Measurements from ENCODE around the gene NR2F6. TPM values are rescaled to one million over a fixed set of nuclear protein-coding genes. Genes with fewer than 3 reads are reported as not detected.

NR2F6 gene
- polyA plus RNA-seq, 1 donor from 2014 or later, result 1.3 TPM

DNA sequence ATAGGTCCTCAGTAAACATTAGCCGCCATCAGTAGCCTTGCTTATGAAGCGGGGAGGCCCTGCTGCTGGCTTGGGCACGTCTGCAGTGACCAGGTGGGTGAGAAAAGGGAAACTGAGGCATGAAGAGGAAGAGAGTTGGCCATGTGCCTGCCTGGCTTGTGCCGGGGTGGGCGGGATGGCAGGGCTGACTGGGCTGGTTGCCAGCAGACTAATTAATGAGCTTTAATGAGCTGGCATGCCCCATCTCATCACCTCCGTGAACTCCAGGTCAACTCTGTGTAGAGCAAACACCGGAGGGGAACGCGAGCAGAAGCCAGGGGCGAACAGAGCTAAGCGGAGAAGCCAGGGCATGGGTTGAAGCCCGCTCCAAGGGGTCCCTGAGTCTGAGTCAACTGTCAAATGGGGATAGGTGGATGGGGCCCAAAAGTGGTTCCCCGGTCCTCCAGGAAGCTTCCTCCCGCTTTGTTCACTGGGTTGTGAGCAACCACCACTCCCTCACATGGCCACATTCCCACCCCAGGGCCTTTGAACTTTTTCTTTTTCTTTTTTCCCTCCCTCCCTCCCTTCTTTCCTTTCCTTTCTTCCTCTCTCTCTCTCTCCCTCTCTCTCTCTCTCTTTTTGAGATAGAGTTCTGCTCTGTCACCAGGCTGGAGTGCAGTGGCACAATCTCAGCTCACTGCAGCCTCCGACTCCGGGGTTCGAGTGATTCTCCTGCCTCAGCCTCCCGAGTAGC lies 8.7 kb downstream of the NR2F6 start:
- Mint-ChIP-seq H3K9me3 (no peaks in the 10 kb centered on the region), H3K4me3 (peak overlapping the region in 1 of 4 donors; percentile 73), H3K36me3 (no peaks in the 10 kb centered on the region), H3K4me1 (peaks cover 0 to 8% (median 3%) of the 10 kb centered on the region in 3 donors), H3K27ac (no peak overlapping the region), H3K27me3 (no peaks in the 10 kb centered on the region)

DNA sequence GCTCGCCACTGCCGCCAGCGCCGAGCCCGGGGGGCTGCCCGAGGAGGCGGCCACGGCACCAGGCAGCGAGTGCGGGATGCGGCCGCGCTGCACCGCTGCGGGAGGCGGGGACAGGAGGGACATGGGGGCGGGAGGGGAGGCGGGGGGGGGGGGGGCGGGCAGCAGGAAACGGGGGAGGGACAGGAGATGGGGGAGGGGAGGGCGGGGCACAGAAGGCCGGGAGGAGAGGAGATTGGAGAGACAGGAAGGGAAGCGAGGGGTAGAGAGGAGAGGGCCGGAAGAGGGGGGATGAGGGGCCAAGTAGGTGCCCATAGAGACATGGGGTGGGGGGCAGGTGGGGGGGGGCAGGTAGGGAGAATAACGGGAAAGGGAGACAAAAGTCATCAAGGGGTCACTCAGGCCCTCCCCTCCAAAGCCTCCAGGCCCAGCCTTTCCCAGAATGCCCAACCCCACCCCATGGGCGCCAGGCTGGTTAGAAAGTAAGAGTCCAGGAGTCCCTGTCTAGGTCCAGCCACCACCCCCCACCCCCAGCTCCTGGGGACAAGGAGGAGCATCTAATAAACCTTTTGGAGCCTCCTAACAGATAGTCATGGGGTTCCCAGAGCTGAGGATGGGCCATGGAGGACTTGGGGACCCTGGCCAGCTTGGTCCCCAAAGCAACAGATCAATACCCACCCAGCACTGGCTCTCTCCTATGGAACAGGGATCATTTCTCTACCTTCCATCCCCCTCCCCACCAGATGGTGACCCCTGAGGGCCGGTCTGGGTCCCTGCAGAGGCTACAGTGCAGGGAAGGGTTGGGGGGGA lies 9.5 kb downstream of the NR2F6 start:
- Mint-ChIP-seq H3K36me3 (no peaks in the 10 kb centered on the region), H3K4me3 (peak overlapping the region in 3 of 4 donors; percentile 34 to 83 (median 49)), H3K9me3 (no peaks in the 10 kb centered on the region), H3K4me1 (peaks cover 0 to 8% (median 3%) of the 10 kb centered on the region in 3 donors), H3K27me3 (no peaks in the 10 kb centered on the region), H3K27ac (no peak overlapping the region)

DNA sequence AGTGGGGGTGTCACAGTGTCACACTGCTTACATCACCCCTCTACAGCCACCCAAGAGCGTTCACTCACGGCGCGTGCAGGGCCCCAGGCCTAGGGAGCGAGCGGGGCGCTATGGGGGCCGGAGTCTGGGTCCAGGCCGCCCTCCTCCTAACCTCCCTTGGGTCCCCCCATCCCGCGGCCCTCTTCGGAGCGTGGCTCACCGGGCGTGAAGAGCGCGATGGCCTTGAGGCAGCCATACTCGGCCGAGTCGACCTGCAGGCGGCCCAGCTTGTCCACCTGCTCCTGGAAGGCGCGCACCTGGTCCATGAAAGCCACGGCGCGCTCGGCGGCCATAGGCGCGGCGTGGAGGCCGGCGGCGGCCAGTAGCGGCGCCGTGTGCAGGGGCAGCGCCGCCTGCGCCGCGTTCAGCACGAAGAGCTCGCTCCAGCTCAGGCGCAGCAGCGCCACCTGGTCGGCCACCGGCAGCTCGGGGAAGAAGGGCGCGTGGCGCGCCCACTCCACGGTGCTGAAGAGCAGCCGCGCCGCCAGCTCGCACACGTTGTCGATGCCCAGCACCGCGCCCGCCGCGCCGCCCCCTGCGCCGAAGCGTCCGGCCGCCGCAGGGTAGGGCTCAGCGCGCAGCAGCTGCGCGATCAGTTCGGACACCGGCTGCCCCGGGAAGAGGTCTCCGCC lies 10.3 kb downstream of the NR2F6 start:
- Mint-ChIP-seq H3K4me3 (peak overlapping the region; percentile 72 to 90 (median 85)), H3K9me3 (no peaks in the 10 kb centered on the region), H3K36me3 (no peaks in the 10 kb centered on the region), H3K27me3 (no peaks in the 10 kb centered on the region), H3K4me1 (peaks cover 0 to 4% (median 3%) of the 10 kb centered on the region in 3 donors), H3K27ac (no peak overlapping the region)

DNA sequence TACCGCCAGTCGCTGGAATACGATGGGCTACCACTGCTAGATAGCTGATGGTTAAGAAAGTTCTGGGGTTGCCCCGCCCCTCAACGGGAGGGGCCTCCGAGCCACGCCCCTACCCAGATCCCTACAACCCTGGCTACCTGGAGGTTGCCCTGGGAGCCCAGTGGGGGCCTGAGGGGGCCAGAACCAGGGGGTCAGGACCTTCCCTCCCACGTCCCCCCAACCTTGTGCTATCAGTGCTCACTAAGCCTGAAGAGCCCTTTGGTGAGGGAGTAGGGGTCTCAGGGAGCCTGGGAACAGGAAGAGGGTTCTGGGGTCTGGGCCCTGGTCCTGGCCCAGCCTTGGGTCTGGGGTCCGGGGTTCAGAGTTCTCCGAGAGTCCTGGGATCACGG lies 10.8 kb downstream of the NR2F6 start:
- Mint-ChIP-seq H3K9me3 (no peaks in the 10 kb centered on the region), H3K27me3 (no peaks in the 10 kb centered on the region), H3K36me3 (no peaks in the 10 kb centered on the region), H3K27ac (no peak overlapping the region), H3K4me1 (peaks cover 0 to 4% (median 3%) of the 10 kb centered on the region in 3 donors), H3K4me3 (peak overlapping the region; percentile 72 to 90 (median 85))

DNA sequence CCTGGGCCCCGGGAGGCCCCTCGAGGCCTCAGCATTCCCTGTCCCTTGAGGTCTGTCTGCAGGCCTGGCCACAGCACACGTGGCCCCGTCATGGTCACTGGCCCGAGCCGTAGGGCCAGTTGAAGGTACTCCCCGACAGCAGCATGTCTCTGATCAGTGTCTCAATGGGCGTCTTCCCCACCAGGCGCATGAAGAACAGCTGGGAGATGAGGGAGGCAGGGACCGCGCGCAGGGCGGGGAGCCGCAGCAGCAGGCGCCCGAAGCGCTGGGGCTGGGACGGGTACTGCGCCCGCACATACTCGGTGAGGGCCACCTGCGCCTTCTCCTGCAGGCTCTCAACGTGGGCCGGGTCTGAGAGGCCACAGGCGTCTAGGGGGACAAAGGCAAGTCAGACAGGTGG lies 13.5 kb downstream of the NR2F6 start:
- H3K27ac Mint-ChIP-seq, result no peak overlapping the region
- no peaks in the 10 kb centered on the region for H3K27me3 Mint-ChIP-seq
- H3K36me3 Mint-ChIP-seq, result no peaks in the 10 kb centered on the region
- peak overlapping the region in 1 of 4 donors; percentile 50 for H3K4me3 Mint-ChIP-seq
- no peaks in the 10 kb centered on the region for H3K9me3 Mint-ChIP-seq
- peaks cover 0 to 4% (median 3%) of the 10 kb centered on the region in 3 donors for H3K4me1 Mint-ChIP-seq

DNA sequence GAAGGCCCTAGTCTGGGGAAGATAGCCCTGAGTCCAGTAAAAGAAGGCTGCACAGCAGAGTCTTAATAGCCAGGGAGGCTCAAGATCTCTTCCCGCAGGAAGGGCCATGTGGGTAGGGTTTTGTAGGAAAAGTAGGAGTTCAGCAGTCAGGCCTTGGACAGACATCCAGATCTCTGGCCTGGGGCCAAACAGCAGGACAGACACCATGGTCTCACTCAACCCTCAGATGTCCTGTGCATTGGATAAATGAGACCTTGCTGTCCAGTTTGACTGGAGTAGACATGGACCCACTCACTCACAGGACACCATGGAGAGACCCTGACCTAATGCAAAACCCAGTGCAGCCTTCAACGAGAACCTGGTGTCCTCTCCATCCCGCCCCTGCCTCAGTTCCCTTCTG lies 15.8 kb downstream of the NR2F6 start:
- H3K9me3 Mint-ChIP-seq, result no peaks in the 10 kb centered on the region
- H3K27ac Mint-ChIP-seq, result no peak overlapping the region
- no peaks in the 10 kb centered on the region for H3K36me3 Mint-ChIP-seq
- H3K4me3 Mint-ChIP-seq, result peak overlapping the region in 1 of 4 donors; percentile 43
- H3K27me3 Mint-ChIP-seq, result no peaks in the 10 kb centered on the region
- H3K4me1 Mint-ChIP-seq, result peaks cover 3 to 6% (median 4%) of the 10 kb centered on the region in 3 donors

DNA sequence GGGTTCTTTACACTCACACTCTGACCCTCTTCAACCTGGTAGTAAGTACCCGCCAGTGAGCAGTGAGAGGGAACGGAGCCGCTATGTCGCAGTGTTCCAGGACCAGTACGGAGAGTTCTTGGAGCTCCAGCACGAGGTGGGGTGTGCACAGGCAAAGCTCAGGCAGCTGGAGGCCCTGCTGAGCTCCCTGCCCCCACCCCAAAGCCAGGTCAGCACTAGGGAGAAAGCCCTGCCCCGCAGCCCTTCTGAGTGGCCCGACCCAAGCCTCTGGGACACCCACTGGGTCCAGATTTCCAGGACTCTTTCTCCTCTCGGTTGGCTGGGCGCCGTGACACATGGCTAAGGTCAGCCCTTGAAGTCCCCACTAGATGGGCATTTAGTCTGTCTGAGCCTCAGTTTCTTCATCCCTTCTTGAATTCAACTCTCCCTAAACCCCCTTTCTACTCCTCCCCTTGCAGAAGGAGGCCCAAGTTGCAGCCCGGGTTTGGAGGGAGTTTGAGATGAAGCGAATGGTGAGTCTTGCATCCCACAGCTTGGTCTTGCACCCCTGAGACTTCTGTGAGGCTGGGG lies 17.8 kb downstream of the NR2F6 start:
- no peak overlapping the region for H3K27ac Mint-ChIP-seq
- peaks cover 0 to 3% (median 3%) of the 10 kb centered on the region in 3 donors for H3K4me1 Mint-ChIP-seq
- no peaks in the 10 kb centered on the region for H3K36me3 Mint-ChIP-seq
- peak overlapping the region in 1 of 4 donors; percentile 84 for H3K4me3 Mint-ChIP-seq
- H3K27me3 Mint-ChIP-seq, result no peaks in the 10 kb centered on the region
- H3K9me3 Mint-ChIP-seq, result no peaks in the 10 kb centered on the region

DNA sequence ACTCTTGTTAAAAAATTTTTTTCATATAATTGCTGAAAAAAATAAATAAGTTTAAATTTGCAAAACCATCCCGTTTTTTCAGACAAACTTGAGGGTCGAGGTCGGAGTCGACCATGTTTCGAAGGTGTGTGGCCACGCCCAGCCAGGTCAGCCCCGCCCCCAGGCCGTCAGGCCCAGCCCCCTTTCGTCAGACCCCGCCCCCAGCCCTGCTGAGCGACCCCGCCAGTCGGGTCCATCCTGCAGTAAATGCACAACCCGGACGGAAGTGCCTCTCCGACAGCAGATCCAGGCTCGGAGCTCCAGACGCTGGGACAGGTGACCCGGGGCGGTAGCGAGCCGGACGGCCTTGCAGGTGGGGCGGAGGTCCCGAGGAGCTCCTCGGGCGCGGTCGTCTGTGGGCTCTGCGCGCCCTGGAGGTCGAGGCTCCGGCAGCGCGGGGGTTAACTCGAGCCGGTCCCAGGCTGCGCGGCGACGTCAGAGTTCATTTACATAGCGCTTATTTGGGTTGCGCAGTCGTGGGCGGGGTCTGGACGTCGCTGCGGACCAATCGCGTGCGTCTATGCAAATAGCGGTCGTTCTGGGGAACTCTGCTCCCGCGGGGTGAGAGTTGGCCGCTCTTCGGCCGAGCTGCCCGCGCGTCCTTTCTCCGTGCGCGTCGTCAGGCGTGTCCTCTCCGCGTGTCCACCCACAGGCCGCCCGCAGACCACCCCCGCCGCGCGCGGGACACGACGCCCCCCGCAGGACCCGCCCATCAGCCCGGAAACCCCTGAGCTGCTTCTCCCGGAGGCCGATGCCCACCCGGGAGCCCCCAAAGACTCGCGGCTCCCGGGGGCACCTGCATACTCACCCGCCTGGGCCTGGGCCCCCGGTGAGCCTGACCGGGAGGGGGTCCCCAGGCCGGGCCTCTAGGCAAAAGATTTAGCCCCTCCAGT lies 19.5 kb downstream of the NR2F6 start, which contains the start of gene OCEL1:
Gene OCEL1, plus strand, starts transcription at position 225 of the 932 bp plus-strand sequence. Its CDS starts 22 bp downstream, at position 247.
- Mint-ChIP-seq H3K4me1 (peaks cover 0 to 3% (median 3%) of the 10 kb centered on the region in 3 donors), H3K36me3 (no peaks in the 10 kb centered on the region), H3K27ac (peak within 1 kb of the TSS; percentile 78 to 93 (median 93)), H3K4me3 (peak within 1 kb of the TSS; percentile 84 to 98 (median 94)), H3K27me3 (no peaks in the 10 kb centered on the region), H3K9me3 (no peaks in the 10 kb centered on the region)

DNA sequence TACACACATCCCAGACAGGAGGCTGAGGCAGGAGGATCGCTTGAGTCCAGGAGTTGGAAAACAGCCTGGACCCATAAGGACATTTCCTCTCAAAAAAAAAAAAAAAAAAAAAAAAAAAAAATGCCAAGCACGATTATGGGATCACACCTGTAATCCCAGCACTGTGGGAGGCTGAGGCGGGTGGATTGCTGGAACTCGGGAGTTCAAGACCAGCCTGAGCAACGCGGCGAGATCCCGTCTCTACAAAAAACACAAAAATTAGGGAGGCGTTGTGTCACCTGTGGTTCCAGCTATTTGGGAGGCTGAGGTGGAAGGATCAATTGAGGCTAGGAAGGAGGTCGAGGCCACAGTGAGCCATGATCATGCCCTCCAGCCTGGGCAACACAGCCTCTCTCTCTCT lies 20.7 kb downstream of the NR2F6 start:
- H3K27ac Mint-ChIP-seq, result peak overlapping the region in 1 of 3 donors; percentile 78
- no peaks in the 10 kb centered on the region for H3K9me3 Mint-ChIP-seq
- peaks cover 0 to 3% (median 3%) of the 10 kb centered on the region in 3 donors for H3K4me1 Mint-ChIP-seq
- peak overlapping the region in 3 of 4 donors; percentile 43 to 93 (median 84) for H3K4me3 Mint-ChIP-seq
- no peaks in the 10 kb centered on the region for H3K27me3 Mint-ChIP-seq
- H3K36me3 Mint-ChIP-seq, result no peaks in the 10 kb centered on the region

DNA sequence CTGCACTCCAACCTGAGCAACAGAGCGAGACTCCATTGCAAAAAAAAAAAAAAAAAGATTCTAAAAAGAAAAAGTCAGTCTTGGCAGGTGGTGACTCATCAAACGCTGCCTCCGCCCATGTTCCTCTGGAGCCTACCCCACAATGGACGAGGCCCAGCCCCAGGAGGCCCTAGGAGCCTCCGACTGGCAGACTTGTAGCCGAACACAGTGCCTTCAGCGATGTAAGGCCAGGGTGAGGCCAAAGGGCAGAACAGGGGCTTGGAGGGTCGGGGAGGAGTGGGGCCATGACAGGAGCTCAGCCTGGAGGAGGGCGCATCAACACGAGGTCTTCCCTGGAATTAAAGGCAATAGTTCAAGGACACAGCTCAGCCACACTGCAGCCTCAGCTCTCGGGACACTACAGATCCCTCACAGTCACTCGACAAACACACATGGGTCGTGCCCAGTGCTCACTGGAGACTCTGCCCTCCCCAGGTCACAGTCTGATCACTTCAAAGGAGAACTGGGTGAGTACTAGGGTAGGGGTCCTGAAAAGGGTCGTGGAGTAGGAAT lies 25.4 kb downstream of the NR2F6 start:
- Mint-ChIP-seq H3K9me3 (no peaks in the 10 kb centered on the region), H3K4me3 (peak overlapping the region in 2 of 4 donors; percentile 23 to 61), H3K27me3 (no peaks in the 10 kb centered on the region), H3K4me1 (peaks cover 0 to 2% (median under 1%) of the 10 kb centered on the region in 3 donors), H3K27ac (peak overlapping the region in 1 of 3 donors; percentile 19), H3K36me3 (peaks cover 7% of the 10 kb centered on the region)

DNA sequence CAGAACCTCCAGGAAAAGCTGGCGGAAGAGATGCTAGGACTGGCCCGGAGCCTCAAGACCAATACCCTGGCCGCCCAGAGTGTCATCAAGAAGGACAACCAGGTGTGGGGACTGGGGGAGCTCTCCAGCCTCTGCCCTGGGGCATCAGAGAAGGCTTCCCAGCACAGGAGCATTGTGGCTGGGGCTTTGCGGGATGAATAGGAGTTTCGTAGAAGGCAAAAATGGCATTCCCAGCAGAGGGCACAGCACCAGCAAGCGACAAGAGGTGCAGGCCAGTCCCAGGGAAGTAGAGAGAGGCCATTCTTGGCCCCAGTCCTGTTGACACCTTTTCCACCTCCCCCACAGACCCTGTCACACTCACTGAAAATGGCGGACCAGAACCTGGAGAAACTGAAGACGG lies 26.4 kb downstream of the NR2F6 start:
- Mint-ChIP-seq H3K4me1 (peaks cover 3 to 8% (median 7%) of the 10 kb centered on the region in 3 donors), H3K36me3 (peaks cover 10% of the 10 kb centered on the region), H3K27me3 (no peaks in the 10 kb centered on the region), H3K9me3 (no peaks in the 10 kb centered on the region), H3K27ac (peak overlapping the region in 2 of 3 donors; percentile 63 to 89), H3K4me3 (peak overlapping the region in 2 of 4 donors; percentile 28 to 65)

DNA sequence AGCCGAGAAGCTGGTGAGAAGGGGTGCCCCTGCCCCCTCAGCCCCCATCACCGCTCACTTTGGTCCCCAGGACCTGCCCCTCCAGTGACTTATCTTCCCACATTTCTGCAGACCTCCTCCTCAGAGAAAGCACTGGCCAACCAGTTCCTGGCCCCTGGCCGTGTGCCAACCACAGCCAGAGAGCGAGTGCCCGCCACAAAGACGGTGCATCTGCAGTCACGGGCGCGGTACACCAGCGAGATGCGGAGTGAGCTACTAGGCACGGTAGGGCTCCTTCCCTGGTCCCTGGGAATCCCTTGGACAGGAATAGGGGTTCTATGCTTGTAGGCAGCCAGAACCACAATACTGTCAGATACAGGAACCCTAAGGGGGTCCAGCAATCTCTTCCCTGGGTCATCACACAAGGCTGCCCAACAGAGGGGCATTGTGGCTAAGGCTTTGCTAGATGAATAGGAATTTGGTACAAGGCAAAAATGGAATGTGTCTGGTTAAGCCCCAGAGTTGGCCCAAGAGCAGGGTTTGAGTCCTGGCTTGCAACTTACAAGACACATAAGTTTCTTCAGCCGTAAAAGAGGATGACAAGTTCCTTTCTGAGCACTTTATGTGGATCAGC lies 29.6 kb downstream of the NR2F6 start:
- peaks cover 10% of the 10 kb centered on the region for H3K36me3 Mint-ChIP-seq
- peak overlapping the region; percentile 88 to 97 (median 95) for H3K4me3 Mint-ChIP-seq
- H3K9me3 Mint-ChIP-seq, result no peaks in the 10 kb centered on the region
- H3K4me1 Mint-ChIP-seq, result peaks cover 3 to 13% (median 9%) of the 10 kb centered on the region in 3 donors
- H3K27ac Mint-ChIP-seq, result peak overlapping the region in 2 of 3 donors; percentile 97 to 99
- H3K27me3 Mint-ChIP-seq, result no peaks in the 10 kb centered on the region
